SK-N-MC (cell line): Measurements from ENCODE around the gene SNRPA.

ENCODE experiments used
- EZH2 ChIP-seq: fragments of 200-600 bp; sonication (generic); IDR thresholded peaks from one replicate; pipeline ENCODE4 v1.6.1; 2017; ENCODE audit warnings: antibody characterized with exemption
- POLR2AphosphoS5 ChIP-seq: IDR thresholded peaks from 2 replicates; pipeline ENCODE4 v1.6.1; 2012; ENCODE audit warnings: mild to moderate bottlenecking, low read depth, low read length, borderline replicate concordance

GRCh38 chr19:40785526-40785925 lies 34.5 kb downstream of the SNRPA start:
- TF ChIP-seq POLR2AphosphoS5 = no peak
- no peak for TF ChIP-seq EZH2
